OCI-LY7 (cell line): ENCODE data around the gene CASQ1. TPM values are rescaled to one million over a fixed set of nuclear protein-coding genes. Genes with fewer than 3 reads are reported as not detected.

Experiments
- BruUV-seq: library from RNA; stranded (reverse); fragments of 400-500 nt; replicated peaks from 2 replicates; lab custom pipeline; 2021; lab: Mats Ljungman, UMichigan
- CTCF ChIA-PET: fragments of 300-600 bp; sonication (Branson Sonifier 250); formaldehyde crosslinking; loops from one replicate; lab custom pipeline; 2022; ENCODE audit warnings: antibody characterized with exemption; ENCODE audit not compliant: unreplicated experiment; lab: Charles Lee
- POLR2A ChIA-PET: fragments of 300-600 bp; sonication (Branson Sonifier 250); formaldehyde crosslinking; loops from one replicate; lab custom pipeline; 2022; ENCODE audit warnings: antibody characterized with exemption; lab: Charles Lee
- DNase-seq: peaks from one replicate; pipeline ENCODE4 v3.0.0-alpha.2; 2015; ENCODE audit warnings: low spot score
- H2AFZ ChIP-seq: fragments of 200-600 bp; sonication (generic), shearing (Covaris generic); 2 replicates; pipeline ENCODE4 v1.6.1; 2014; ENCODE audit warnings: mild to moderate bottlenecking, antibody characterized with exemption, low read length, moderate library complexity
- H3K27ac ChIP-seq: fragments of 200-600 bp; sonication (generic); 2 replicates; pipeline ENCODE4 v1.5.1; 2014; ENCODE audit warnings: mixed run types, low read depth, mild to moderate bottlenecking, moderate library complexity, low read length, inconsistent platforms; ENCODE audit not compliant: poor library complexity, severe bottlenecking
- H3K36me3 ChIP-seq: fragments of 200-600 bp; sonication (generic); 2 replicates; pipeline ENCODE4 v1.6.1; 2014; ENCODE audit warnings: mild to moderate bottlenecking, antibody characterized with exemption, low read length, moderate library complexity, mixed read lengths; ENCODE audit not compliant: insufficient read depth
- H3K4me1 ChIP-seq: fragments of 200-600 bp; sonication (generic); 2 replicates; pipeline ENCODE4 v1.5.1; 2014; ENCODE audit warnings: mild to moderate bottlenecking, low read length; ENCODE audit not compliant: insufficient read depth, poor library complexity, severe bottlenecking
- H3K4me2 ChIP-seq: fragments of 200-600 bp; sonication (generic); 2 replicates; pipeline ENCODE4 v1.6.1; 2014; ENCODE audit warnings: mild to moderate bottlenecking, low read length
- H3K4me3 ChIP-seq: fragments of 200-600 bp; sonication (generic); 2 replicates; pipeline ENCODE4 v1.5.1; 2014; ENCODE audit warnings: mild to moderate bottlenecking, low read depth, low read length; ENCODE audit not compliant: poor library complexity, severe bottlenecking
- H3K79me2 ChIP-seq: fragments of 200-600 bp; sonication (generic); 2 replicates; pipeline ENCODE4 v1.6.1; 2016; ENCODE audit warnings: low read depth, mild to moderate bottlenecking, low read length, moderate library complexity, mixed read lengths; ENCODE audit not compliant: insufficient read depth
- H3K9me2 ChIP-seq: fragments of 200-600 bp; sonication (generic); 2 replicates; pipeline ENCODE4 v1.6.1; 2016; ENCODE audit warnings: mild to moderate bottlenecking, low read length, mixed read lengths; ENCODE audit not compliant: insufficient read depth
- H3K9me3 ChIP-seq: fragments of 200-600 bp; sonication (generic); 2 replicates; pipeline ENCODE4 v1.6.1; 2014; ENCODE audit warnings: mild to moderate bottlenecking, mixed run types, low read length, mixed read lengths
- H4K20me1 ChIP-seq: fragments of 200-600 bp; sonication (generic); 2 replicates; pipeline ENCODE4 v1.6.1; 2014; ENCODE audit warnings: mild to moderate bottlenecking, antibody characterized with exemption, low read length, moderate library complexity, mixed read lengths; ENCODE audit not compliant: insufficient read depth
- EZH2phosphoT487 ChIP-seq: fragments of 200-600 bp; sonication (generic); IDR thresholded peaks from 2 replicates; pipeline ENCODE4 v1.6.1; 2018; ENCODE audit warnings: low read depth, borderline replicate concordance, mild to moderate bottlenecking, mixed run types, antibody characterized with exemption, low read length, moderate library complexity, mixed read lengths
- intact Hi-C: fragments of 100-400 bp; cut with micrococcal nuclease; formaldehyde crosslinking; loops from one replicate; pipeline ENCODE4 v1.10.0; 2022; ENCODE audit not compliant: unreplicated experiment
- total RNA-seq, 2 experiments: library from RNA; depleted of rRNA in 1 of 2; stranded (reverse); fragments of >200 nt in 1 of 2; shearing (Covaris generic) in 1 of 2; gene quantifications; 2 replicates each; pipeline ENCODE4 v1.2.3, GENCODE V29; 2014 to 2022
- TF ChIP-seq, protein P1 (sequence below): fragments of 200-600 bp; sonication (generic); conservative IDR thresholded peaks from 2 replicates; pipeline ENCODE4 v1.5.1; 2014; ENCODE audit warnings: mild to moderate bottlenecking, antibody characterized with exemption, low read length, moderate library complexity, mixed read lengths

Gene CASQ1
- total RNA-seq, 2 experiments from 2014 or later, result not detected

DNA sequence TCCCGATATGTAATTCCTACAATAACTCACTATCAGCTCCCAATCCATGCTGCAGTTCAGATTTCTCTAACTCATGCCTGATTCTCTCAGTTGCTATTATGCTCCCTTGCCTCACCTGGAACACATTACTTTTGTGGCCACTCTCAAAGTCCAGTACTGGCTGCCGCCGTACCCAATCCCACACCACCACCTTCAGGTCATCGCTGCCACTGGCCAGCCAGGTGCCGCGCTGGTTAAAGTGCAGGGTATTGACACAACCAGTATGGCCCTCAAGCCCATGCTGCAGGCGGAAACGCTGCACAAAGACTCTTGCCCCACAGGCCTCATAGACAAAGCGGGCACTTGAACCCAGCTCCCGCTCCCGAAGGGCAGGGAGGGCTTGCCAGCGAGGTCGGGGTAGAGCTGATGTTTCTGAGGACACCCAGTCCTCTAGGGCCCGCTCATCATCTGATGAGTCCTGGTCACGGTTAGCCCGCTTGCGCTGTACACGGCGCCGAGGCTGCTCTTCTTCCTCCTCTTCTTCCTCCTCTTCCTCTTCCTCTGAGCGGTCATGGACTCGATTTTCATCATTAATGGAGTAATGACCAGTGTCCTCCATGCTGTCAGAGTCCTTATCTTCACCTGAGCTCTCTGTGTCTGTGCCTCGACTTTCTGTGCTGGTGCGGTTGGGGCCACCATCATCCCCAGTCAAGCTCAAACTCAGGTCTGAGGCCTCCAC is 49.4 kb downstream of the CASQ1 start:
- intact Hi-C loops, result no loop called here
- TF ChIP-seq EZH2phosphoT487, result no peak
- TF ChIP-seq, protein P1, sequence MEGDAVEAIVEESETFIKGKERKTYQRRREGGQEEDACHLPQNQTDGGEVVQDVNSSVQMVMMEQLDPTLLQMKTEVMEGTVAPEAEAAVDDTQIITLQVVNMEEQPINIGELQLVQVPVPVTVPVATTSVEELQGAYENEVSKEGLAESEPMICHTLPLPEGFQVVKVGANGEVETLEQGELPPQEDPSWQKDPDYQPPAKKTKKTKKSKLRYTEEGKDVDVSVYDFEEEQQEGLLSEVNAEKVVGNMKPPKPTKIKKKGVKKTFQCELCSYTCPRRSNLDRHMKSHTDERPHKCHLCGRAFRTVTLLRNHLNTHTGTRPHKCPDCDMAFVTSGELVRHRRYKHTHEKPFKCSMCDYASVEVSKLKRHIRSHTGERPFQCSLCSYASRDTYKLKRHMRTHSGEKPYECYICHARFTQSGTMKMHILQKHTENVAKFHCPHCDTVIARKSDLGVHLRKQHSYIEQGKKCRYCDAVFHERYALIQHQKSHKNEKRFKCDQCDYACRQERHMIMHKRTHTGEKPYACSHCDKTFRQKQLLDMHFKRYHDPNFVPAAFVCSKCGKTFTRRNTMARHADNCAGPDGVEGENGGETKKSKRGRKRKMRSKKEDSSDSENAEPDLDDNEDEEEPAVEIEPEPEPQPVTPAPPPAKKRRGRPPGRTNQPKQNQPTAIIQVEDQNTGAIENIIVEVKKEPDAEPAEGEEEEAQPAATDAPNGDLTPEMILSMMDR, result no peak
- Histone ChIP-seq H3K27ac (no peak overlapping the region), H3K4me2 (no peak overlapping the region), H3K79me2 (no peaks in the 10 kb centered on the region), H3K36me3 (peaks cover 88% of the 10 kb centered on the region), H2AFZ (no peak overlapping the region), H3K4me3 (no peak overlapping the region), H3K4me1 (no peaks in the 10 kb centered on the region), H4K20me1 (0 out of 2 replicates have a peak, but pooled peaks cover 3% of the 10 kb centered on the region), H3K9me3 (no peaks in the 10 kb centered on the region), H3K9me2 (no peaks in the 10 kb centered on the region)
- BruUV-seq, result TSS peak; percentile 34
- ChIA-PET CTCF (interaction anchor here (0.5 to 0.7 kb wide), 2 partner anchors 11 to 142 kb away, joined by 3 read pairs; partner anchors contain the start of gene IGSF8), POLR2A (interaction anchor here (1.0 to 1.1 kb wide), 2 partner anchors 10 to 14 kb away, joined by 3 to 4 read pairs; no protein-coding TSS in a partner anchor)
- no peak for DNase-seq

DNA sequence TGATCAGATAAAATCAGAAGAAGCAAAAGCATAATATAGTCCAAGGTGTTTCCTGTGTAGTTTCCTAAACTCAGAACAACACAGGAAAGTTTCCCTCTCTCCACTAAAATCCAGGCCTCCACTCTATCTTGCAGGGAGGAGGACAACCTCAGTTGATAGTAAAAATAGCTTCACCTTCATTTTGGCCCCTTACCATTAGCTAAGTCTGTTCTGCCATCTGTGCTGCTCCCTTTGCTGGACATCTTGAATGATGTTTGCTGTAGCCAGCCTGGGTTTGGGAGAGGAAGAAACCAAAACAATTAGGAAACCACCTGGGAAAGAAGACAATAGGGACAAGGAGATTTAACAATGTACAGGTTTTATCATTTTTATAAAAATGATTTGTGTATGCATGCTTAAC is 53.4 kb downstream of the CASQ1 start:
- H3K27ac ChIP-seq, result no peak overlapping the region
- H3K9me2 ChIP-seq, result no peaks in the 10 kb centered on the region
- H3K4me1 ChIP-seq, result no peaks in the 10 kb centered on the region
- peaks cover 14% of the 10 kb centered on the region; the same call in 1 of the 2 replicates for H3K79me2 ChIP-seq
- intact Hi-C loops, result no loop called here
- H3K36me3 ChIP-seq, result peaks cover 56% of the 10 kb centered on the region
- H3K4me3 ChIP-seq, result no peak overlapping the region
- no peak overlapping the region for H2AFZ ChIP-seq
- BruUV-seq, result no TSS peak
- DNase-seq, result no peak
- H4K20me1 ChIP-seq, result 0 out of 2 replicates have a peak, but pooled peaks cover 6% of the 10 kb centered on the region
- TF ChIP-seq, protein P1, result no peak
- no peak for TF ChIP-seq EZH2phosphoT487
- ChIA-PET CTCF (interaction anchor here (0.6 kb wide), 1 partner anchor 125 kb away, joined by 3 read pairs; no protein-coding TSS in a partner anchor), POLR2A (interaction anchor here (0.7 to 2.9 kb wide), 8 partner anchors 8 to 75 kb away, joined by 3 to 9 read pairs (median 4); no protein-coding TSS in a partner anchor)
- H3K9me3 ChIP-seq, result no peaks in the 10 kb centered on the region
- no peak overlapping the region for H3K4me2 ChIP-seq
